B cell (primary cell): ENCODE measurements around the gene ECE1. TPM values are rescaled to one million over a fixed set of nuclear protein-coding genes. Genes with fewer than 3 reads are reported as not detected.

Experiments used
- ATAC-seq: fragments of 200-7000 bp; cut with Tn5 transposase; one replicate; pipeline ENCODE4 v1.10.0; 2021; ENCODE audit warnings: low read depth, mild to moderate bottlenecking, moderate number of reproducible peaks, moderate library complexity
- CTCF ChIA-PET: fragments of 350-600 bp; sonication (Branson Sonifier 250); formaldehyde crosslinking; loops from one replicate; lab custom pipeline; 2021; ENCODE audit warnings: antibody characterized with exemption, inconsistent platforms; lab: Charles Lee
- POLR2A ChIA-PET: fragments of 350-600 bp; sonication (Branson Sonifier 250); formaldehyde crosslinking; loops from one replicate; lab custom pipeline; 2021; ENCODE audit warnings: antibody characterized with exemption; lab: Charles Lee
- DNase-seq: peaks from one replicate; pipeline ENCODE4 v3.0.0; 2013
- H2AFZ ChIP-seq: 2 replicates; pipeline ENCODE4 v1.6.1; 2012; ENCODE audit warnings: mild to moderate bottlenecking, low read depth, low read length; ENCODE audit not compliant: insufficient read depth, poor library complexity, severe bottlenecking
- H3K27ac ChIP-seq, 2 donors: 1 replicate in 1 of 2; 2 replicates in 1 of 2; pipeline ENCODE4 v1.5.1; 2012 to 2013; ENCODE audit warnings: low read length in 2 of 2, mild to moderate bottlenecking in 2 of 2, moderate library complexity in 1 of 2
- H3K27me3 ChIP-seq, 4 experiments: fragments of 200-600 bp in 1 of 4; sonication (generic) in 1 of 4; replicated peaks in 1 of 4; 1 replicate in 2 of 4; 2 replicates in 2 of 4; pipeline versions ENCODE4 v1.6.1 to v1.7.0; 2013 to 2016; ENCODE audit warnings: low read length in 3 of 4, mild to moderate bottlenecking in 2 of 4, mixed read lengths in 1 of 4, moderate library complexity in 1 of 4; ENCODE audit not compliant: insufficient read depth in 4 of 4, control insufficient read depth in 3 of 4; ENCODE audit errors: control extremely low read depth in 1 of 4
- H3K36me3 ChIP-seq, 2 experiments: replicated peaks in 1 of 2; 1 replicate in 1 of 2; 2 replicates in 1 of 2; pipeline versions ENCODE4 v1.6.1 to v1.7.1; 2013; ENCODE audit warnings: low read length in 1 of 2; ENCODE audit not compliant: insufficient read depth in 2 of 2, control insufficient read depth in 1 of 2; ENCODE audit errors: control extremely low read depth in 1 of 2, extremely low read depth in 1 of 2
- H3K4me1 ChIP-seq, 2 donors: fragments of 200-600 bp in 1 of 2; sonication (generic) in 1 of 2; 1 replicate in 1 of 2; 2 replicates in 1 of 2; pipeline versions ENCODE4 v1.5.1 to v1.6.1; 2013 to 2017; ENCODE audit warnings: low read length in 2 of 2; ENCODE audit not compliant: control insufficient read depth in 2 of 2, insufficient read depth in 2 of 2
- H3K4me2 ChIP-seq: replicated peaks from 2 replicates; pipeline ENCODE3; 2012; ENCODE audit warnings: mild to moderate bottlenecking, low read depth, low read length; ENCODE audit not compliant: poor library complexity, severe bottlenecking
- H3K4me3 ChIP-seq, 5 experiments: fragments of 200-600 bp in 1 of 5; sonication (generic) in 1 of 5; 1 replicate in 3 of 5; 2 replicates in 2 of 5; pipeline versions ENCODE4 v1.5.1 to v1.7.0; 2011 to 2016; ENCODE audit warnings: low read length in 4 of 5, mild to moderate bottlenecking in 4 of 5, low read depth in 2 of 5, control low read depth in 1 of 5, moderate library complexity in 1 of 5; ENCODE audit not compliant: insufficient read depth in 1 of 5; ENCODE audit errors: control extremely low read depth in 1 of 5, extremely low read depth in 1 of 5
- H3K79me2 ChIP-seq: fragments of 200-600 bp; sonication (generic); one replicate; pipeline ENCODE4 v1.6.0; 2016; ENCODE audit warnings: low read length; ENCODE audit not compliant: control insufficient read depth, insufficient read depth
- H3K9ac ChIP-seq: fragments of 200-600 bp; sonication (generic); 2 replicates; pipeline ENCODE4 v1.6.1; 2017; ENCODE audit warnings: mild to moderate bottlenecking, low read length, moderate library complexity
- H3K9me3 ChIP-seq, 3 donors: one replicate each; pipeline versions ENCODE4 v1.6.1 to v1.7.1; 2013; ENCODE audit warnings: low read length in 2 of 3; ENCODE audit not compliant: control insufficient read depth in 2 of 3, insufficient read depth in 1 of 3; ENCODE audit errors: control extremely low read depth in 1 of 3
- H4K20me1 ChIP-seq: 2 replicates; pipeline ENCODE4 v1.6.0; 2012; ENCODE audit warnings: mild to moderate bottlenecking, low read length; ENCODE audit not compliant: insufficient read depth, control insufficient read depth, poor library complexity, severe bottlenecking
- H3K27ac Mint-ChIP-seq: one replicate; pipeline ENCODE4 v1.8.0; 2021; ENCODE audit warnings: mixed read lengths
- H3K27me3 Mint-ChIP-seq: one replicate; pipeline ENCODE4 v1.8.0; 2021; ENCODE audit warnings: mixed read lengths
- H3K4me1 Mint-ChIP-seq: one replicate; pipeline ENCODE4 v1.8.0; 2021; ENCODE audit warnings: mixed read lengths
- H3K4me3 Mint-ChIP-seq: one replicate; pipeline ENCODE4 v1.8.0; 2021; ENCODE audit warnings: mixed read lengths
- H3K9me3 Mint-ChIP-seq: one replicate; pipeline ENCODE4 v1.8.0; 2022; ENCODE audit warnings: mixed read lengths; ENCODE audit not compliant: insufficient read depth
- EZH2 ChIP-seq: IDR thresholded peaks from 2 replicates; pipeline ENCODE4 v1.6.1; 2012; ENCODE audit warnings: borderline replicate concordance, low read depth, mild to moderate bottlenecking, moderate library complexity, low read length; ENCODE audit not compliant: insufficient read depth, poor library complexity, severe bottlenecking
- WGBS: methylation state at CpG from one replicate; pipeline ENCODE4 v1.1.5; 2013; ENCODE audit warnings: missing lambda C conversion rate; ENCODE audit not compliant: insufficient coverage; 5-methylcytosine and 5-hydroxymethylcytosine counted together
- intact Hi-C: fragments of 100-400 bp; cut with micrococcal nuclease; formaldehyde crosslinking; loops from one replicate; pipeline ENCODE4 v1.10.0; 2022
- polyA plus RNA-seq: library from polyadenylated mRNA; depleted of rRNA; stranded (reverse); fragments of >200 nt; gene quantifications from 2 replicates; pipeline ENCODE4 v1.2.3, GENCODE V29; 2012
- total RNA-seq, 2 donors: library from RNA; stranded (reverse); fragments of 120-200 nt in 1 of 2; gene quantifications; 1 replicate in 1 of 2; 2 replicates in 1 of 2; pipeline versions ENCODE4 v1.2.3 to v1.2.4, GENCODE V29; 2013 to 2022
- TF ChIP-seq, protein P1 (sequence below): fragments of 200-600 bp; IDR thresholded peaks from one replicate; pipeline ENCODE4 v1.8.0; 2022; ENCODE audit warnings: antibody characterized with exemption, mild to moderate bottlenecking

ECE1 gene
- total and polyA plus RNA-seq, 2 donors (not counting 1 experiment from before 2014, with no cell fraction given) = 46.7 to 133 TPM

GRCh38 chr1:21337010-21337437 is 46.8 kb upstream of the ECE1 start:
- TF ChIP-seq, protein P1, sequence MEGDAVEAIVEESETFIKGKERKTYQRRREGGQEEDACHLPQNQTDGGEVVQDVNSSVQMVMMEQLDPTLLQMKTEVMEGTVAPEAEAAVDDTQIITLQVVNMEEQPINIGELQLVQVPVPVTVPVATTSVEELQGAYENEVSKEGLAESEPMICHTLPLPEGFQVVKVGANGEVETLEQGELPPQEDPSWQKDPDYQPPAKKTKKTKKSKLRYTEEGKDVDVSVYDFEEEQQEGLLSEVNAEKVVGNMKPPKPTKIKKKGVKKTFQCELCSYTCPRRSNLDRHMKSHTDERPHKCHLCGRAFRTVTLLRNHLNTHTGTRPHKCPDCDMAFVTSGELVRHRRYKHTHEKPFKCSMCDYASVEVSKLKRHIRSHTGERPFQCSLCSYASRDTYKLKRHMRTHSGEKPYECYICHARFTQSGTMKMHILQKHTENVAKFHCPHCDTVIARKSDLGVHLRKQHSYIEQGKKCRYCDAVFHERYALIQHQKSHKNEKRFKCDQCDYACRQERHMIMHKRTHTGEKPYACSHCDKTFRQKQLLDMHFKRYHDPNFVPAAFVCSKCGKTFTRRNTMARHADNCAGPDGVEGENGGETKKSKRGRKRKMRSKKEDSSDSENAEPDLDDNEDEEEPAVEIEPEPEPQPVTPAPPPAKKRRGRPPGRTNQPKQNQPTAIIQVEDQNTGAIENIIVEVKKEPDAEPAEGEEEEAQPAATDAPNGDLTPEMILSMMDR = no peak
- no peak for TF ChIP-seq EZH2
- peak overlapping the region; percentile 52 for H3K4me3 Mint-ChIP-seq
- Histone ChIP-seq H3K27me3 (no peaks in the 10 kb centered on the region), H3K9me3 (no peaks in the 10 kb centered on the region), H2AFZ (no peak overlapping the region), H4K20me1 (no peaks in the 10 kb centered on the region), H3K4me3 (no peak overlapping the region), H3K79me2 (peaks cover 65% of the 10 kb centered on the region), H3K4me1 (peaks cover 48 to 70% of the 10 kb centered on the region in 2 donors), H3K4me2 (peak overlapping the region; percentile 20), H3K27ac (no peak overlapping the region), H3K9ac (no peak overlapping the region), H3K36me3 (peaks cover 0 to 6% of the 10 kb centered on the region in 2 experiments)
- POLR2A ChIA-PET = interaction anchor here (0.7 to 1.6 kb wide), 2 partner anchors 10 to 49 kb away, joined by 3 to 9 read pairs; no protein-coding TSS in a partner anchor
- 82% methylated on average over 7 of the region's 8 CpGs for WGBS
- ATAC-seq (no peak), DNase-seq (no peak)
- intact Hi-C loops = no loop called here
- H3K27ac Mint-ChIP-seq = peak overlapping the region; percentile 79
- H3K27me3 Mint-ChIP-seq = no peaks in the 10 kb centered on the region
- H3K9me3 Mint-ChIP-seq = no peaks in the 10 kb centered on the region
- CTCF ChIA-PET = interaction anchor here (0.7 to 10.3 kb wide), 11 partner anchors 8 to 92 kb away, joined by 3 to 90 read pairs (median 6); partner anchors contain the start of gene ECE1
- H3K4me1 Mint-ChIP-seq = peaks cover 84% of the 10 kb centered on the region

DNA sequence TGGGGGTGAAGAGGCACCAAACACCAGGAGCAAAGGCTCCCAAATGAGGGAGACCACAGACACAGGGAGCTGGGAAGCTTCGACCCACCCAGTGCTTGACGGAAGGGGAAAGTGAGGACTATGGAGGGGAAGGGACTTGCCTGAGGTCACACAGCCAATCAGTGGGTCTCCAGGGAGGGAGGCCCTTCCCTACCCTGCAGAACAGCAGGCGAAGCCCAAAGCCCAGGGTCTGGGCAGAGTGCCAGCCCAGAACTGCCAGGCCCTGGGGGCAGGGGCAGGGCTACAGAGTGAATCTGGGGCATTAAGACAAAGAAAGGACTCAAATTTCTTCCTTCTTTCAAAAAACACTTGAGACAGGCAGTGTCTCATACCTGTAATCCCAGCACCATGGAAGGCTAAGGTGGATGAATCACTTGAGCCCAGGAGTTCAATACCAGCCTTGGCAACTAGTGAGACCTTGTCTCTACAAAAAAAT is 45.5 kb upstream of the ECE1 start:
- 65% methylated on average over 2 of the region's 3 CpGs for WGBS
- Mint-ChIP-seq H3K27me3 (no peaks in the 10 kb centered on the region), H3K9me3 (no peaks in the 10 kb centered on the region), H3K27ac (peak overlapping the region; percentile 98), H3K4me3 (peak overlapping the region; percentile 87), H3K4me1 (peaks cover 81% of the 10 kb centered on the region)
- intact Hi-C loops = no loop called here
- no peak overlapping the region for H2AFZ ChIP-seq
- H3K27me3 ChIP-seq = no peaks in the 10 kb centered on the region
- peaks cover 50 to 71% of the 10 kb centered on the region in 2 donors for H3K4me1 ChIP-seq
- H3K79me2 ChIP-seq = peaks cover 59% of the 10 kb centered on the region
- ChIA-PET POLR2A (interaction anchor here (1.7 to 2.0 kb wide), 2 partner anchors 9 to 45 kb away, joined by 7 to 9 read pairs; partner anchors contain the start of gene ECE1), CTCF (interaction anchor here (1.0 to 10.3 kb wide), 6 partner anchors 9 to 79 kb away, joined by 4 to 90 read pairs (median 38); partner anchors contain the start of gene ECE1)
- H3K9ac ChIP-seq = peak overlapping the region; percentile 65
- ATAC-seq = no peak
- TF ChIP-seq, protein P1 = no peak
- TF ChIP-seq EZH2 = no peak
- H3K36me3 ChIP-seq = peaks cover 0 to 6% of the 10 kb centered on the region in 2 experiments
- no peak overlapping the region for H3K4me3 ChIP-seq
- no peak for DNase-seq
- H3K4me2 ChIP-seq = peak overlapping the region; percentile 90
- H4K20me1 ChIP-seq = no peaks in the 10 kb centered on the region
- H3K27ac ChIP-seq = peak overlapping the region in 1 of 2 donors; percentile 90
- no peaks in the 10 kb centered on the region for H3K9me3 ChIP-seq
